Thoracic aorta (tissue), 2 donors: ENCODE results near the gene PCDHA9. TPM values are rescaled to one million over a fixed set of nuclear protein-coding genes. Genes with fewer than 3 reads are reported as not detected.
"Not testable (repeated sequence)": the region's sequence is repeated elsewhere in the genome, so short reads cannot be mapped to it uniquely, and the experiment has no call there.

ENCODE experiments used
- ATAC-seq: fragments of 150-250 bp; one replicate; pipeline ENCODE4 v1.8.0; 2017; ENCODE audit warnings: low read depth; ENCODE audit not compliant: insufficient number of reproducible peaks, low FRiP score
- DNase-seq: peaks from one replicate; pipeline ENCODE4 v3.0.0-alpha.2; 2020; ENCODE audit warnings: low spot score
- H3K27ac ChIP-seq, 2 donors: fragments of 200-600 bp; sonication (generic); 1 replicate in 1 of 2; 2 replicates in 1 of 2; pipeline ENCODE4 v1.5.1; 2016; ENCODE audit warnings: mild to moderate bottlenecking in 2 of 2, moderate library complexity in 2 of 2
- H3K27me3 ChIP-seq: fragments of 200-600 bp; sonication (generic); replicated peaks from 2 replicates; pipeline ENCODE4 v1.6.0; 2016; ENCODE audit warnings: mild to moderate bottlenecking; ENCODE audit not compliant: insufficient read depth
- H3K36me3 ChIP-seq: fragments of 200-600 bp; sonication (generic); one replicate; pipeline ENCODE4 v1.5.1; 2016
- H3K4me1 ChIP-seq, 2 donors: fragments of 200-600 bp; sonication (generic); 1 replicate in 1 of 2; 2 replicates in 1 of 2; pipeline versions ENCODE4 v1.5.1 to v1.6.0; 2016; ENCODE audit warnings: low read depth in 2 of 2, mild to moderate bottlenecking in 1 of 2; ENCODE audit not compliant: control insufficient read depth in 1 of 2
- H3K4me3 ChIP-seq: fragments of 200-600 bp; sonication (generic); 2 replicates; pipeline ENCODE4 v1.5.1; 2016; ENCODE audit warnings: mild to moderate bottlenecking
- H3K9me3 ChIP-seq: fragments of 200-600 bp; sonication (generic); 2 replicates; pipeline ENCODE4 v1.5.1; 2016
- CTCF ChIP-seq: fragments of 200-600 bp; sonication (generic); IDR thresholded peaks from one replicate; pipeline ENCODE4 v1.5.1; 2019; ENCODE audit warnings: antibody characterized with exemption
- total RNA-seq, 2 donors: library from RNA; depleted of rRNA; stranded (reverse); fragments of >200 nt; gene quantifications; one replicate each; pipeline versions ENCODE4 v1.1.0 to v1.2.3, GENCODE V29; 2016

PCDHA9 gene
- total RNA-seq, 2 donors from 2014 or later: 0.35 to 1.1 TPM

- no peak for ATAC-seq
- no peak for DNase-seq
- Histone ChIP-seq H3K9me3 (peaks cover 12% of the 10 kb centered on the region), H3K36me3 (no peaks in the 10 kb centered on the region), H3K4me1 (no peaks in the 10 kb centered on the region), H3K4me3 (no peak within 1 kb of the TSS), H3K27me3 (no peaks in the 10 kb centered on the region), H3K27ac (no peak within 1 kb of the TSS)
- no peak for TF ChIP-seq CTCF
Measured at GRCh38 chr5:140868721-140869554, 20.8 kb downstream of the PCDHA9 start, which contains the start of gene PCDHA11. Gene PCDHA11, plus strand, starts transcription at chr5:140868957. Its CDS starts 147 bp downstream, at chr5:140869104.

- ATAC-seq (no peak), DNase-seq (no peak)
- H3K27me3 ChIP-seq: no peaks in the 10 kb centered on the region
- H3K27ac ChIP-seq: no peak overlapping the region
- no peaks in the 10 kb centered on the region for H3K4me1 ChIP-seq
- no peaks in the 10 kb centered on the region for H3K36me3 ChIP-seq
- H3K4me3 ChIP-seq: no peak overlapping the region
- H3K9me3 ChIP-seq: peaks cover 12% of the 10 kb centered on the region
- TF ChIP-seq CTCF: no peak
Measured at GRCh38 chr5:140869555-140869886, 21.3 kb downstream of the PCDHA9 start.

GRCh38 chr5:140870221-140871201 is 22.3 kb downstream of the PCDHA9 start:
- peaks cover 12% of the 10 kb centered on the region for H3K9me3 ChIP-seq
- no peak for TF ChIP-seq CTCF
- no peaks in the 10 kb centered on the region for H3K36me3 ChIP-seq
- H3K27ac ChIP-seq: no peak overlapping the region
- no peak for ATAC-seq
- H3K4me3 ChIP-seq: no peak overlapping the region
- DNase-seq: no peak
- no peaks in the 10 kb centered on the region for H3K4me1 ChIP-seq
- H3K27me3 ChIP-seq: no peaks in the 10 kb centered on the region

GRCh38 chr5:140875085-140876065 is 27.2 kb downstream of the PCDHA9 start, which contains the start of gene PCDHA12:
Gene PCDHA12, plus strand, starts transcription at chr5:140875308. Its CDS starts 165 bp downstream, at chr5:140875473.
- H3K9me3 ChIP-seq: peaks cover 16% of the 10 kb centered on the region
- H3K4me3 ChIP-seq: peak within 1 kb of the TSS; percentile 14
- H3K36me3 ChIP-seq: no peaks in the 10 kb centered on the region
- no peak for TF ChIP-seq CTCF
- no peaks in the 10 kb centered on the region for H3K27me3 ChIP-seq
- DNase-seq (no peak), ATAC-seq (no peak)
- no peak within 1 kb of the TSS for H3K27ac ChIP-seq
- no peaks in the 10 kb centered on the region for H3K4me1 ChIP-seq

GRCh38 chr5:140876541-140877261 is 28.5 kb downstream of the PCDHA9 start:
- not testable (repeated sequence) for ATAC-seq, H3K27ac ChIP-seq, H3K36me3 ChIP-seq, H3K4me3 ChIP-seq, H3K27me3 ChIP-seq, H3K4me1 ChIP-seq, DNase-seq
- H3K9me3 ChIP-seq: peaks cover 16% of the 10 kb centered on the region
